ENCODE results near the gene SGCA.

SGCA gene

DNA sequence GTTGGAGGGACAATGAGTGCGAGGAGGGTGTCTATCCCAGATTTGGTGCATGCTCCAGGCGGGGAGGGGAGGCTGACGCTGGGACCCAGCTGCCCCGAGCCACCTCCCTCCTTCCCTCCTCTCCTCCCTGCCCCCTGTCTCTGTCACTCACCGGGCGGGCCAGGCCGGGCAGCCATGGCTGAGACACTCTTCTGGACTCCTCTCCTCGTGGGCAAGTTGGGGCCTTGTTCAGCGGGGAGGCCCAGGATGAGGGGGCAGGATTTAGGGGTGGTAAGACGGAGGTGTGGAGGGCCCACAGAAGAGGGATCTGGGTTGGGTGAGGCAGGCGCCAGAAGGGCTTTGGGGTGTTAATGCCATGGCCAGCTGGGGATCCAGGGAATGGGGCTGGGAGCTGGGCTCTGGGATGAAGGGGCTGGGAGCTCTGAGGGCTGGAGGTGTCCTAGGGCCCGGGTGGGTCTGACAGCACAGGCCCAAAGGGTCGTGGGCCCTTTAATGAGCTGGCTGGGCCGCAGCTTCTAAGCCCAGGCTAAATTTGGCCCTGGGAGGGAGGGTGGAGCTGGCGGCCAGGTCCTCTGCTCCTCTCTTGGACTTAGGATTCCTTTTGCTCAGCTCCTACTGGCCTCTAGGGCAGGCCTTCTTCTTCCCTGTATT, at the start of gene SGCA:
TSS of gene SGCA (plus strand) at position 139 of the 651 bp plus-strand sequence. CDS start at position 175, 36 bp downstream.
- no peak for DNase-seq

DNA sequence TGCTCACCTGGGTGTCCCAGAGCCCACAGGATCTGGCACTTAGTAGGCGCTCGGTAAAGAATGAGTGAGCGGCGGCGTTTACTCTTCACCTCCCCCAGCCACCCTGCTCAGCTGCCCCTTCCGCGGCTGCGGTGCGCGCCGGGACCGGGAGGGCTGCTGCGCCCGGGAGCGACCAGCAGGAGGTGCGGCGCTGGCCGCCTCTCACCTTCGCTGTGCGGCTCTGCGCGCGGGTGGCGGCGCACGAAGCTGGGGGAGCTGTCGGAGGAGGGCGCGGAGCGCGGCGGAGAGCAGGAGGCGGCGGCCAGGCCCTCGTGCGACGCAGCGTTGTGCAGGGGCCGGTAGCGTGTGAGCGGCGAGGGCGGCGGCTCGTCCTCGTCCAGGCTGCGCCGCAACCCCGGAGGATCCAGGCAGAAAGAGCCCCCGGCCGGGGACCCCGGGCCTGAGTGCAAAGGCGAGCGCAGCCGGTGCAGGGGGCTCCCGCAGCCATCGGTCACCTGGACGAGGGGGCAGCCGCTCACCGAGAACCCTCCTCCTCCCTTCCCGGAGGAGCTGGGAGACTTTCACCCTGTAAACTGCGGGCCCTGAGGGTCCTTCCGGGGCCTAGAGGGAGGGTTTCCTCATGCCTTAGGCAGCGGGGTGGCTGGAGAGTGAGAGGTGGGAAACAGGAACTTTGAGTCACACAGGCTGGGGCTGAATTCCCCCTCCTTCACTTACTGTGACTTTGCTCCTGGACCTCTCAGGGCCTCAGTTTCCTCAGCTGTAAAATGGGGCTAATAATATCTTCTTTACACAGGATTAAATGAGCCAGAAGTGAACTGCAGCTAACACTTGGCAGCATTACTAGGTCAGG, 48.4 kb upstream of the SGCA start:
- DNase-seq, result peak; percentile 58

DNA sequence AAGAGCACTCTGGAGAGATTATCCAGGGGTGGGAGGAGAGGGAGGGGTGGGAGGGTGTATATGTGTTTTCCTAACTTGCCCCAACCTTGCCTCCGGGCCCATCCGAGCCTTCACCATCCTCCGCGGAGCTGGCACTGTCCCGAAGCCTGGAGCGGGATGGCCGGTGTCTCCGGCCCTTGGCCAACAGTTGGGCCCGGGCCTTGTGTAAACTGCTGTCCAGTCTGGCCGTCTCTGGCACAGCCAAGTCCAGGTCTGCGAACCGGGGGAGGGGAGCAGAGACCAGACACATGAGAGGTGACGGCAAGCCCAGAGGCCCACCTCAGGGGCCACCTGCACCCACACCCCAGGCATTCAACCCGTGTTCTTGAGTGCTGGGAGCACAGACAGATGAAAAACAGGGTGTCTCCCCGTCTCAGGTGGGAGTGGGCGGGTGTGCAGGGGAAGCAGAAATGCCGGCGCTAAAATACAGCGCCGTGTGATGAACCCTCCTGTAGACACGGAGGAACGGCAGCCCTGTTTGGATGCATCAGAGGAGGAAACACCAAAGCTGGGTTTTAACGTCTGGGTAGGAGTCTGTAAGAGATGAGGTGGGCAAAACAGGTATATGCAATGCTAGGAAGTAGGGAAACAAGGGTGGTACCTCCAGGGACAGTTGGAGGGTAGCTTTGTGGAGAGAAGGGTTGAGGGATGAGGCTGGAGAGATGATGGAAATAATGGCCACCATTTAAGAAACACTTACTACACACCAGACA, 47.6 kb upstream of the SGCA start:
- no peak for DNase-seq

DNA sequence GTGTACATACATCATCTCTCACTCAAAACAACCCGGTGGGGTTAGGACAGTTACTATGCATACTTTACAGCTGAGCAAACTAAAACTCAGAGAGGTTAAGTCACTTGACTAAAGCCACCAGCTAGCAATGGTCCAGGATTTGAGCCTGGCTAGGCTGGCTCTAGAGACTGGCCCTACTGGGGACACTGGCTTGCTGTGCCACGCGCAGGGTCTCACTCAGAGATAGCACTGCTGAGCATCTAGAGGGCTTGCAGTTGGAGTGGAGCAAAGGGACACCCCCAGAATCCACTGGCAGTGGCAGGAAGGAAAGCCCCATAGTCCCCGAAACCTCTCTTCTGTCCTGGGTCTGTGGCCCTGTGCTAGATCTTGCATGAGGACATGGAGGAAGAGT, 47.0 kb upstream of the SGCA start:
- DNase-seq, result no peak

DNA sequence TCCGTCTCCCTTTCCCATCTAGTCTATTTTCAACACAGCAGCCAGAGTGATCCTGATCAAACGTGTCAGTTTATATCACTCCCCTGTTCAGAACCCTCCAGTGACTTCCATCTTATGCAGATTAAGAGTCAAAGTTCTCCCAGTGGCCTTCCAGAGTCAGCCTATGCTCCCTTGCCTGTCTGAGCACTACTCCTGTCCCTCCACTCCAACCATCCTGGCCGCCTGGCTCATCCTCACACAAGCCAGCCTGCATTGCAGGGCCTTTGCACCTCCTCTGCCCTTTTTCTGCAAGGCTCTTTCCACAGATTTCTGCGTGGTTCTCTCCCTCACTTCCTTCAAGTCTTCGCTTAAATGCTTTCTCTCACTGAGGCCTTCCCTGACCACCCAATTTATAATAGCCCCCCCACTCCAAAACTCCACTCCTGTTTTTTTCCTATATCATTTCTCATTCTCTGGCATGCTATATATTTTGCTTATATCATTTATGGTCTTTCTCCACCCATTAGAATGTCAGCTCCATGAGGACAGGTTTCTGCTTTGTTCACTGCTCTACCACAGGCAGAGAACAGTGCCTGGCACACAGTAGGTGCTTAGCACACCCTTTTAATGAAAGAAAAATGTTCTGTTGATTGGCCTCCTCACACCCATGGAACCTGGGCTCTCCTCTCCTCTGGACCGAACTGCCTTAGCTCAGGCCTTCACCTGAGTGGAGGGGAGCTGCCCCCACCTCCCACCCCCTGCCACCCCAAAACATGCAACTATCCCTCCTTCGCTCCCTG, 45.1 kb upstream of the SGCA start:
- no peak for DNase-seq

DNA sequence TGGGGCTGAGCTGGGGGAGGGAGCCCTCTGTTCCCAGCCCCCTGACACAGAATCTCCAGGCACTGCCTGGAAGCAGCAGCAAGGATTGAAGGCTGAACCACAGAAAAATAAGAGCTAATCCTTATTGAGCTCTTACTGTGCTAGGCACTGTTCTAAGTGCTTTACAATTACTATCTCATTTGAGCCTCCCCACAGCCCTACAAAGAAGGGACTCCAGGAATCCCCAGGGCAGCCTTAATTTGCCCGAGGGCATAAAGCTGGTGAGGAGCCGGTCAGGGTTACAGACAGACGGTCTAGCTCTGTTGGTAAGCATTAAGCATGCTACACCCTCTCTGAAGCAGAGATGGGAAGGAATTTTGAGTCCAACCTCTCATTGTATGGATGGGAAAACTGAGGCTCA, 42.9 kb upstream of the SGCA start:
- no peak for DNase-seq

GRCh38 chr17:50123649-50124349, 42.0 kb upstream of the SGCA start:
- DNase-seq, result no peak

DNA sequence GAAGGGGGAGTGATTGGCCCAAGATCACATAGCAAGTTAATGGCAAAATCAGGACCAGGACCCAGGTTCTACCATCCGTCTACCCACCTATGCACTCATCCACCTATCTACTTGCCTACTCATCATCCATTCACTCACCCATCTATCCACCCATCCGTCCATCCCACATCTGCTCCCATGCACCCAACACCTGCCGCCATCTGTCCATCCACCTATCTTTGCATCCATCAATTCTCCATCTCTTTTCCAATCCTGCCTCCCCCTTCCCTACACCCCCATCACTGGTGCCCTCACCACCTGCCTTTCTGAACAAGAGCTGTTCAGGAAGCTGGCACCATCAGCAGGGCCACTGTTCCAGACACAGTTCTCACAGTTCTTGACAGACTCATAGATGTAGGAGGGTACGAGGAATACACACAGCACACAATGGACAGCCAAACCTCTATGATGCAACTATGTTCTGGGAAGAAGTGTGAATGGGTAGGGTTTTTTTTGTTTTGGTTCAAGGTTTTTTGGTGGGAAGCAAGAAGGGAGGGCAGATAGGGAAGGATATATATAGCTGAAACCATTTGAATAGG, 40.3 kb upstream of the SGCA start:
- no peak for DNase-seq

DNA sequence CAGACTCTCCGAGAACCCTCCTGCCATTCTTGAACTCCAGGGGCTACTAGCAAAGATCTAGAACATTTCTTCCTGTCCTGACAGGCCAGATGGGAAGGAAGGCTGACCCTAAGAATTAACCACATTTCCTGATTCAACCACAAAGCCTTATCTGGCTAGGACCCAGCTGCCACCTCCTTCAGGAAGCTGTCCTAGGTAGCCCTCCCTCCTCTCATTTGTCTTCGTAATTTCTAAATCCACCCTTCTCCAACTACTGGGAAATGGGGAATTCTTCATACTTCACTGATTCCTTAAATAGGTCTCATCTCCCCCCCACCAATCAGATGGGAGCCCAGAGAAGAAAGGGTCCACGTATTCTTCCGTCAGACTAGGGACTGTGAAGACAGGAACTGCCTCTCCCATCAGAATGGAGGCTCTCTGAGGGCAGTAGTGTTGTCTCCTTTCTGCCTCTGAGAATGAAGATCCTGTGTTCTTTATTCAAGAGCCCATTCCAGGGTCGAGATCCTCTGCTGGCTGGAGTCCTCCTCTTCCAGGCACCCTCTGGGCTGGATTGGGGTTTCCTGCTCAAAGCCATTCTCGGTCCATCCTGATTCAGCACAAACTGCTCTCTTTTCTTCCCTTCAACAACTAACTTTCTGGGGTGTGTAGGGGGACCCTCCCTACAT, 38.0 kb upstream of the SGCA start:
- DNase-seq, result peak; percentile 81

- DNase-seq, result no peak
Measured at GRCh38 chr17:50128441-50129352, 37.1 kb upstream of the SGCA start.

DNA sequence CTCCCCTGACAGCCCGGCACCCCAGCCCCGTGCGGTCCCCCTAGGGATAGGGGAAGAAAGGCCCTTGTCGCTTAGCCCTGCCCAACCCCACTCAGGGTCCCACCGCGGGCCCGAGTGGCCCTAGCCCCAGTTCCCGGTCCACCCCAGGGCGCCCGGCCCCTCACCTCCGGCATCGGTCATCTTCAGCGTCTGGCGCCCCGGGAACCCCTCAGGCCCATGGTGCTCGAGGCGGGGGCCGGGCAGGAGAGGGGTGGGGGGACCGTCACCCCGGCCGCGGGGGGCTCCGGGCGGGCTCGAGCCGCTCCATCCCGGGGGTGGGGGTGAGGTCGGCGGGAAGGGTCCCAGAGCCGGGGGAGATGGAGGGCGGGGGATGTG, 36.5 kb upstream of the SGCA start:
- DNase-seq, result no peak

DNA sequence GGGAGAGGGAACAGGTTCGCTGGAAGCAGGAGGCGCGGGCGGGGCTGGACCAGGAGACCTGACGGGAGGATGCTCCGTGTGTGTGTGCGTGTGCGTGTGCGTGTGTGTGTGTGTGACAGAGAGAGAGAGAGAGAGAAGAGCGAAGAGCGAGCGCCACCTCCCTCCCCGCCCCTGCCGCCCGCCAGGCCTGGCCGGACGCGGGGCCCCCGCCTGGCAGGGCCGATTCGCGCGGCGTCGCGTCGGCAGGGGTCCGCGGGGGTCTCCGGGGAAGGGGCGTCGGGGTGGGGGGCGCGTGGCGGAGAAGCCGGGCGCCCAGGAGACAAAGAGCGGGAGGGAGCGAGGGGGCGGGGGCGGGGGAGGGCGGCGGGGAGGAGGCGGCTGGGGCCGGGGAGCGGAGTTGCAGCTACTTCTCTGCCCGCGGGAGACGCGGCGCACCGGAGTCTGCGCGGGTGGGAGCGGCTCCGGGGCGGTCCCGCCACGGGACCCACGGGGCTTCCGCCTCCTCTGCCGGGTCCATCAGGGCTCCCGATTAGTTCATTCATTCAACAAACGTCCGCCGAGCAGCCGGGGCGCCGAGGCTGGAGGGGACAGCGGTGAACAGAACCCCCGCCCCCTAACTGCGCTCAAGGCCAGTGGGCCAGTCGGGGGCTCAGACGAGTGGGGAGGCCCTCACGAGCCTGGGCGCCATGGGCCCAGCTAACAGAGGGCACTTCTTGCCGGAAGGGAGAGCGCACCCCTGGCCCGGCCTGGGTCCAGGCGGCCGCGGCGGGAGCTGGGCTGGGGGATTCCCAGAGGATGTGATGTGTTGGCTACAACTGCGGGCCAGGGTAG, 35.9 kb upstream of the SGCA start, which contains the start of gene SAMD14:
TSS of gene SAMD14 (minus strand) at position 433 of the 831 bp plus-strand sequence. CDS start 5,201 bp downstream, outside the sequence.
- no peak for DNase-seq

DNA sequence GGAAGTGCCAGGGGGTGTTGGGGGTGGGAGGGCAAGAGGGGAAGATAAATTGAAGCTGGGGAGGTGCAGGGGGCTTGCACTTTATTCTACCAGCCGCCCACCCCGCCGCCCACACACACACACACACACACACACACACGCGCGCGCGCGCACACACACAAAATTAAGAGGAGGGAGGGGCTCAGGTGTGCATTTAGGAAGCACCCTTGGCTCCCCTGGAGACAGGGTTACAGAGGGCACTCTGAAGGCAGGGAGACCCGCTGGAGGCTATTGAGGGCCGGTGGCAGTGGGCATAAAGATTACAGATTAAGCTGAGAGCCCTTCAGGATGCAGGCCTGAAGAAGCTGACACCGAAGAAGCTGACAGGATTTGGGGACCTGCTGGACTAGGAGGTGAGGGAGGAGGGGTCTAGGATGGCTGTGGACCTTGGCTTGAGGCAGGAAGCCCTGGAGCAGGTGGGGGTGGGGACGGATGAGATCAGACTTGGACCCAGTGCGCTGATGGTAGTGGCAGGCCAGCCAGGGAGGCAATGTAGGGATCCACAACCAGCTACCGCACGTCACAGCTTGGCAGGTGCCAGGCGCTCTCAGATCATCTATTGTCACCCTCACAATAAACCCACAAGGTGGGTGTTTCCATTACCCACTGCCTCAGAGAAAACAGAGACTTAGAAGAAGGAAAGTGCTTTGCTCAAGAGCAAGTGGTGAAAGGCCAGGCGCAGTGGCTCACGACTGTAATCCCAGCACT, 35.1 kb upstream of the SGCA start:
- no peak for DNase-seq

GRCh38 chr17:50132104-50132794, 33.6 kb upstream of the SGCA start:
- DNase-seq, result no peak

DNA sequence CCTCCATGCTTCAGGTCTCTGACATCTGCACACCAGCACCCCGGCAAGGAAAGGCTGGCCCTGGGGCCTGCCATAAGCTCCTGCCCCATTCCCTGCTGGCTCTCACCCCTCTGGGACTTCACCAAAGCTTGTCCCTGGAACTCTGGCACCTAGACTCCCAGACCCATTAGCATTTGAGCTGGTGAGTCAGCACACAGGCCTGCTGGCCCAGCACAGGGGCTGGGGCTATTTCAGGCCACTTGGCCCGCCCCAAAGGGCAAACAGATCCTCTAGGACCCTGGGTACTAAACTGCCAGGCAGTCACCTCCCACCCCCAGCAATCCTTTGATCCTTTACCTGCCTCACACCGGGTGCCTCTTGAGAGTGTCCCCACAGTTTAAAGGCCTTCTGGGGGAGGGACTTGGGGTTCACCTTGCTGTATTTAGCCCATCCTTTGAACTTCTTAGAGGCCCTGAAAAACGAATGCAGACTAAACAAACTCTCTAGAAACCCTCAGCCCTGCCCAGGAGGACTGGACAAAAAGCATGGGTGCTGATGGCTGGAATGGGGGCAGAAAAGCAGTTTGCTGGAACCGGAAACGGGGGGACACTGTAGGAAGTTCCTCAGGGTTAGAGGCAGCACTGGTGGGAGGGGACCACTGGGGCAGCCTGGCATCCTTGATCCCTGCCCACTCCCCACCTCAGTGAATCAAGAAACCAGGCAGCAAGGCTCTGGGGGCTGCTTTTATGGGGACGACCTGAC, 32.6 kb upstream of the SGCA start:
- DNase-seq, result no peak

DNA sequence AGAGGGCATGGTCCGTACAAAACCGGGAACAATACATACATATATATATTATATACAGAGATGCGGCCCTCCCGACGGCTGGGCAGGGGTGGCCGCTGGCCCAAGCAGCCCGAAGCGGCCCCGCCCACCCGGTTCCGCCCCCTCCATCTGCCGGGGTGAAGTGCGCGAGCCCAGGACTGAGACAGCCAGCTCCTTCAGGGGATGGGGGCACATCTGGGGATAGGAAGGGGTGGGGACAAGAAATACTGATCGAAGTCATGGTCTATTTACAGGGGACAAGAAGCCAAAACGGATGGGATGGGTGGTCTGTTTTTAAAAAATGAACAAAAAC, 32.1 kb upstream of the SGCA start:
- DNase-seq, result no peak

All from OCI-M1 (cell line).